NCI-H187 treated with DMSO at 0.1 percent for 48 hours (cell line): ENCODE results near the gene BCAR1.
A peak's percentile ranks its signal among the peaks of the same experiment; 100 is the strongest.
"Not testable (repeated sequence)": the region's sequence is repeated elsewhere in the genome, so short reads cannot be mapped to it uniquely, and the experiment has no call there.

Experiments
- DNase-seq: peaks from one replicate; lab custom pipeline; 2025; lab: John Stamatoyannopoulos, UW

Gene BCAR1

GRCh38 chr16:75269358-75269757, 17.9 kb upstream of the BCAR1 start:
- not testable (repeated sequence) for DNase-seq

GRCh38 chr16:75267631-75268264, 16.3 kb upstream of the BCAR1 start:
- peak; percentile 50 for DNase-seq

- DNase-seq, result no peak
These were observed 15.6 kb upstream of the BCAR1 start for GRCh38 chr16:75266738-75267630.

- DNase-seq, result no peak
These were observed 14.7 kb upstream of the BCAR1 start for GRCh38 chr16:75265911-75266701.

GRCh38 chr16:75264999-75265910, 13.8 kb upstream of the BCAR1 start:
- no peak for DNase-seq

GRCh38 chr16:75264457-75264998, 13.1 kb upstream of the BCAR1 start:
- no peak for DNase-seq

- DNase-seq, result no peak
These were observed 12.6 kb upstream of the BCAR1 start for GRCh38 chr16:75263963-75264445.

GRCh38 chr16:75263291-75263962, 12.0 kb upstream of the BCAR1 start:
- DNase-seq, result no peak

- no peak for DNase-seq
These were observed 11.3 kb upstream of the BCAR1 start for GRCh38 chr16:75262800-75263127.

- no peak for DNase-seq
These were observed 10.8 kb upstream of the BCAR1 start for GRCh38 chr16:75262104-75262799.

GRCh38 chr16:75261590-75262078, 10.2 kb upstream of the BCAR1 start:
- no peak for DNase-seq

GRCh38 chr16:75260851-75261589, 9.6 kb upstream of the BCAR1 start:
- no peak for DNase-seq

- DNase-seq, result no peak
These were observed 7.3 kb upstream of the BCAR1 start for GRCh38 chr16:75258807-75259141.

- DNase-seq, result no peak
These were observed 6.7 kb upstream of the BCAR1 start for GRCh38 chr16:75257886-75258806.

GRCh38 chr16:75256696-75257343, 5.4 kb upstream of the BCAR1 start:
- DNase-seq, result no peak

- no peak for DNase-seq
These were observed 4.7 kb upstream of the BCAR1 start for GRCh38 chr16:75256059-75256571.

GRCh38 chr16:75254359-75254837, 3.0 kb upstream of the BCAR1 start:
- no peak for DNase-seq
